HEK293 (cell line): ENCODE data around the gene AGTPBP1.

ENCODE experiments used
- CTCF ChIA-PET: fragments of 350-600 bp; formaldehyde crosslinking; extraction: SDS; loops from one replicate; lab custom pipeline; 2021; ENCODE audit warnings: antibody characterized with exemption; lab: Yijun Ruan, JAX
- POLR2A ChIA-PET: fragments of 300-600 bp; formaldehyde crosslinking; extraction: SDS; loops from one replicate; lab custom pipeline; 2020; ENCODE audit warnings: antibody characterized with exemption, inconsistent platforms; lab: Yijun Ruan, JAX
- H3K27ac ChIP-seq: fragments of 200-500 bp; sonication (Bioruptor generic); 2 replicates; pipeline ENCODE4 v1.5.1; 2014; ENCODE audit warnings: low read depth, low read length, control low read depth, inconsistent platforms; ENCODE audit errors: extremely low read depth
- H3K36me3 ChIP-seq, 2 experiments: fragments of 200-500 bp in 1 of 2; sonication (Bioruptor generic) in 1 of 2; 1 replicate in 1 of 2; 2 replicates in 1 of 2; pipeline ENCODE4 v1.5.1; 2014 to 2017; ENCODE audit warnings: inconsistent platforms in 2 of 2, low read length in 2 of 2; ENCODE audit not compliant: control insufficient read depth in 2 of 2, insufficient read depth in 1 of 2
- H3K4me1 ChIP-seq: fragments of 200-500 bp; sonication (Bioruptor generic); 2 replicates; pipeline ENCODE4 v1.5.1; 2014; ENCODE audit warnings: mild to moderate bottlenecking, low read length, inconsistent platforms; ENCODE audit not compliant: control insufficient read depth, insufficient read depth
- H3K4me3 ChIP-seq: 2 replicates; pipeline ENCODE4 v1.5.1; 2011; ENCODE audit warnings: low read depth, mild to moderate bottlenecking, control low read depth, low read length, moderate library complexity
- H3K9me3 ChIP-seq: fragments of 200-500 bp; sonication (Bioruptor generic); 2 replicates; pipeline ENCODE4 v1.5.1; 2014; ENCODE audit warnings: low read depth, low read length, inconsistent platforms; ENCODE audit not compliant: control insufficient read depth, insufficient read depth
- KLF16 ChIP-seq: fragments of 450-650 bp; formaldehyde crosslinking; IDR thresholded peaks from 2 replicates; pipeline ENCODE4 v1.5.1; 2017; ENCODE audit warnings: missing biosample characterization, missing genetic modification characterization
- PBX3 ChIP-seq: sonication (generic); formaldehyde crosslinking; IDR thresholded peaks from 2 replicates; pipeline ENCODE4 v1.8.1; 2022; ENCODE audit warnings: mild to moderate bottlenecking, moderate library complexity, missing genetic modification reagents
- SP7 ChIP-seq: fragments of 450-650 bp; formaldehyde crosslinking; IDR thresholded peaks from 2 replicates; pipeline ENCODE4 v1.5.1; 2016; ENCODE audit warnings: missing biosample characterization, missing genetic modification characterization
- TRIM28 ChIP-seq: IDR thresholded peaks from 2 replicates; pipeline ENCODE4 v1.6.1; 2011; ENCODE audit warnings: low read length, control low read depth, borderline replicate concordance
- ZBTB6 ChIP-seq: fragments of 450-650 bp; formaldehyde crosslinking; IDR thresholded peaks from 2 replicates; pipeline ENCODE4 v1.5.1; 2017; ENCODE audit warnings: missing biosample characterization, missing genetic modification characterization
- ZNF16 ChIP-seq: fragments of 450-650 bp; formaldehyde crosslinking; IDR thresholded peaks from 2 replicates; pipeline ENCODE4 v1.5.1; 2016; ENCODE audit warnings: low read depth, missing biosample characterization, missing genetic modification characterization
- ZNF26 ChIP-seq: fragments of 450-650 bp; formaldehyde crosslinking; IDR thresholded peaks from 2 replicates; pipeline ENCODE4 v1.5.1; 2016; ENCODE audit warnings: missing biosample characterization, missing genetic modification characterization
- ZNF423 ChIP-seq: fragments of 450-650 bp; formaldehyde crosslinking; IDR thresholded peaks from 2 replicates; pipeline ENCODE4 v1.5.1; 2016; ENCODE audit warnings: missing biosample characterization, missing genetic modification characterization
- ZNF501 ChIP-seq: fragments of 450-650 bp; formaldehyde crosslinking; IDR thresholded peaks from 2 replicates; pipeline ENCODE4 v1.5.1; 2016; ENCODE audit warnings: missing biosample characterization, missing genetic modification characterization
- ZNF529 ChIP-seq: fragments of 450-650 bp; formaldehyde crosslinking; IDR thresholded peaks from 2 replicates; pipeline ENCODE4 v1.5.1; 2017; ENCODE audit warnings: missing genetic modification characterization, missing biosample characterization; ENCODE audit not compliant: insufficient replicate concordance
- ZNF660 ChIP-seq: fragments of 450-650 bp; IDR thresholded peaks from 2 replicates; pipeline ENCODE4 v1.5.1; 2018; ENCODE audit warnings: missing biosample characterization, mild to moderate bottlenecking, missing genetic modification characterization
- ZNF792 ChIP-seq: fragments of 450-650 bp; formaldehyde crosslinking; IDR thresholded peaks from 2 replicates; pipeline ENCODE4 v1.5.1; 2016; ENCODE audit warnings: missing biosample characterization, missing genetic modification characterization
- ZSCAN23 ChIP-seq: fragments of 450-650 bp; formaldehyde crosslinking; IDR thresholded peaks from 2 replicates; pipeline ENCODE4 v1.5.1; 2016; ENCODE audit warnings: missing biosample characterization, missing genetic modification characterization
- TF ChIP-seq, protein P1 (sequence below): fragments of 450-650 bp; formaldehyde crosslinking; IDR thresholded peaks from 2 replicates; pipeline ENCODE4 v1.5.1; 2016; ENCODE audit warnings: missing biosample characterization, missing genetic modification characterization, low read depth
- TF ChIP-seq, protein P2 (sequence below): fragments of 450-650 bp; formaldehyde crosslinking; IDR thresholded peaks from 2 replicates; pipeline ENCODE4 v1.5.1; 2017; ENCODE audit warnings: missing biosample characterization, missing genetic modification characterization
- TF ChIP-seq, protein P3 (sequence below): fragments of 450-650 bp; formaldehyde crosslinking; IDR thresholded peaks from 2 replicates; pipeline ENCODE4 v1.5.1; 2016; ENCODE audit warnings: missing biosample characterization, missing genetic modification characterization

The AGTPBP1 gene

GRCh38 chr9:85501882-85502281, 239.9 kb downstream of the AGTPBP1 start (continued):
- TF ChIP-seq, protein P1, sequence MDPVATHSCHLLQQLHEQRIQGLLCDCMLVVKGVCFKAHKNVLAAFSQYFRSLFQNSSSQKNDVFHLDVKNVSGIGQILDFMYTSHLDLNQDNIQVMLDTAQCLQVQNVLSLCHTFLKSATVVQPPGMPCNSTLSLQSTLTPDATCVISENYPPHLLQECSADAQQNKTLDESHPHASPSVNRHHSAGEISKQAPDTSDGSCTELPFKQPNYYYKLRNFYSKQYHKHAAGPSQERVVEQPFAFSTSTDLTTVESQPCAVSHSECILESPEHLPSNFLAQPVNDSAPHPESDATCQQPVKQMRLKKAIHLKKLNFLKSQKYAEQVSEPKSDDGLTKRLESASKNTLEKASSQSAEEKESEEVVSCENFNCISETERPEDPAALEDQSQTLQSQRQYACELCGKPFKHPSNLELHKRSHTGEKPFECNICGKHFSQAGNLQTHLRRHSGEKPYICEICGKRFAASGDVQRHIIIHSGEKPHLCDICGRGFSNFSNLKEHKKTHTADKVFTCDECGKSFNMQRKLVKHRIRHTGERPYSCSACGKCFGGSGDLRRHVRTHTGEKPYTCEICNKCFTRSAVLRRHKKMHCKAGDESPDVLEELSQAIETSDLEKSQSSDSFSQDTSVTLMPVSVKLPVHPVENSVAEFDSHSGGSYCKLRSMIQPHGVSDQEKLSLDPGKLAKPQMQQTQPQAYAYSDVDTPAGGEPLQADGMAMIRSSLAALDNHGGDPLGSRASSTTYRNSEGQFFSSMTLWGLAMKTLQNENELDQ (tag by site-specific recombination) = no peak
- TF ChIP-seq ZNF529 (tag by site-specific recombination) (no peak), SP7 (no peak)
- TF ChIP-seq, all 188 proteins: peak for 0

- TF ChIP-seq ZSCAN23 (tag by site-specific recombination) = no peak
- TF ChIP-seq ZBTB6 (tag by site-specific recombination) = no peak
- TF ChIP-seq ZNF26 (tag by site-specific recombination) = no peak
- TF ChIP-seq ZNF501 (tag by site-specific recombination) = no peak
- TF ChIP-seq ZNF423 (tag by site-specific recombination) = no peak
- TF ChIP-seq, protein P2, sequence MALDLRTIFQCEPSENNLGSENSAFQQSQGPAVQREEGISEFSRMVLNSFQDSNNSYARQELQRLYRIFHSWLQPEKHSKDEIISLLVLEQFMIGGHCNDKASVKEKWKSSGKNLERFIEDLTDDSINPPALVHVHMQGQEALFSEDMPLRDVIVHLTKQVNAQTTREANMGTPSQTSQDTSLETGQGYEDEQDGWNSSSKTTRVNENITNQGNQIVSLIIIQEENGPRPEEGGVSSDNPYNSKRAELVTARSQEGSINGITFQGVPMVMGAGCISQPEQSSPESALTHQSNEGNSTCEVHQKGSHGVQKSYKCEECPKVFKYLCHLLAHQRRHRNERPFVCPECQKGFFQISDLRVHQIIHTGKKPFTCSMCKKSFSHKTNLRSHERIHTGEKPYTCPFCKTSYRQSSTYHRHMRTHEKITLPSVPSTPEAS = no peak
- TF ChIP-seq KLF16 (tag by site-specific recombination) = no peak
- TF ChIP-seq PBX3 (CRISPR knock-in tag) = no peak
- TF ChIP-seq ZNF792 (tag by site-specific recombination) = no peak
- TF ChIP-seq TRIM28 = no peak
- TF ChIP-seq ZNF16 (tag by site-specific recombination) = no peak
- no peak for TF ChIP-seq ZNF660 (tag by site-specific recombination)
- TF ChIP-seq, protein P3, sequence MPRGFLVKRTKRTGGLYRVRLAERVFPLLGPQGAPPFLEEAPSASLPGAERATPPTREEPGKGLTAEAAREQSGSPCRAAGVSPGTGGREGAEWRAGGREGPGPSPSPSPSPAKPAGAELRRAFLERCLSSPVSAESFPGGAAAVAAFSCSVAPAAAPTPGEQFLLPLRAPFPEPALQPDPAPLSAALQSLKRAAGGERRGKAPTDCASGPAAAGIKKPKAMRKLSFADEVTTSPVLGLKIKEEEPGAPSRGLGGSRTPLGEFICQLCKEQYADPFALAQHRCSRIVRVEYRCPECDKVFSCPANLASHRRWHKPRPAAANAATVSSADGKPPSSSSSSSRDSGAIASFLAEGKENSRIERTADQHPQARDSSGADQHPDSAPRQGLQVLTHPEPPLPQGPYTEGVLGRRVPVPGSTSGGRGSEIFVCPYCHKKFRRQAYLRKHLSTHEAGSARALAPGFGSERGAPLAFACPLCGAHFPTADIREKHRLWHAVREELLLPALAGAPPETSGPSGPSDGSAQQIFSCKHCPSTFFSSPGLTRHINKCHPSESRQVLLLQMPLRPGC (tag by site-specific recombination) = no peak
- Histone ChIP-seq H3K4me3 (no peak overlapping the region), H3K9me3 (no peaks in the 10 kb centered on the region), H3K4me1 (no peaks in the 10 kb centered on the region), H3K36me3 (no peaks in the 10 kb centered on the region), H3K27ac (no peak overlapping the region)
- ChIA-PET CTCF (no interaction called here), POLR2A (no interaction called here)
Observed at GRCh38 chr9:85501456-85501855, 240.3 kb downstream of the AGTPBP1 start.
